Measurements from ENCODE around the gene SPOCK1.

SPOCK1 gene

DNA sequence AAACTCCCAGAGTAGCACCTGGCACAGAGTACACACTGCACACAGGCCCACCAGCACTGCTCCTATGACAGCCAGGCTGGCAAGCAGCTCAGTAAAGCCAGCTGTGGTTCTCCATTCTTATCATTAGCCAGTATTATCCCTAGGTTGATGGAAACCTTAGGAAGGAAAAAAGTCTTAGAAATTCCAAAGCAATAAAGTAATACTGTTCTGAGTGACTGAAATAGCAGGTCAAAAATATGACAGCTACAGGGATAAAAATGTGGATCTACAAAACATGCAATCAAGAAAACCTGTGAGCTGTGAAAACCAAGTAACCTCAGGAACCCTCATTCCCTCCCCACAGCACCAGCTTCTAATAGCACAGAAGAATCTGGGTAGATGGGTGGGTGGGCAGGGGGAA is 403.5 kb downstream of the SPOCK1 start:
- DNase-seq = peak; percentile 17 to 27

GRCh38 chr5:137092831-137093230 is 406.3 kb downstream of the SPOCK1 start:
- DNase-seq = no peak

- DNase-seq = no peak
Measured at GRCh38 chr5:137091472-137091871, 407.7 kb downstream of the SPOCK1 start.

DNA sequence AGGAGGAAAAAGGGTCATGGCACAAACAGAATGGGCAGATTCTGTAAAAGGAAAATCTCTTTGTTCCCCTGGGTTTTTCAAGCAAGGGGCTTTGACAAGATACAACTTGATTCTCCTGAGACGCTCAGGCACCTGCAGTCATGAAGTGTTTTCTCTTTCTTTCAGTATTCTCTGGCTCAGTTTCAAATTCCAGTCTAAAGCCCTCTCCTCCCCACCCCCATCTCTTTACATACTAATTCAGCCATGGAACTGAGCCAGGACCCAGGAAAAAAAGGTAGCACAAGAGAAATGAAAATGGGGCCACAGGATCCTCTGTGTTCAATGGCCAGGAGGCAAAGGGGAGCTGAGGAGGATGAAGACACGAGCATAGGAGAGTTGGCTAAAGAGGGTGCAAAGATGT is 408.4 kb downstream of the SPOCK1 start:
- DNase-seq = peak in 1 of 2 experiments; percentile 14

DNA sequence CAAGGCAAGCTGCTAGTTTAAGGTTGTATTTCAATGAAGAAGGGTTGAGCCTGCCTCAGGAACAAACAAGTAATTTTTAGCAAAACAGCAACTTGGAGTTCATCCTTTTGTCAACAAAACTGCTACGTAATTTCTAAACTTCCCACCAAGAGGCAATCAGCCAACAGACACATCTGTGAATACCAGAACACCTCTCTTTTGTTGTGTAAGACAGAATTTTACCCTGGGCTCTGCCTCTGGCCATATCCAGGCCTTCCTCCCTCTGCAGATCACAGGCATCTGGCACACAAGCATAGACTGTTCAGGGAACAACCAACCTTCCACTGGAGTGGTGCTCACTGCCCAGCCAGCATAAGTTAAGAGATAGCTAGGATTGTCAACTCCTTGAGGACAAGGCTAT is 409.0 kb downstream of the SPOCK1 start:
- DNase-seq = no peak

- no peak for DNase-seq
Measured at GRCh38 chr5:137088175-137088574, 411.0 kb downstream of the SPOCK1 start.

- no peak for DNase-seq
Measured at GRCh38 chr5:137086342-137086741, 412.8 kb downstream of the SPOCK1 start.

- no peak for DNase-seq
Measured at GRCh38 chr5:137085206-137085605, 413.9 kb downstream of the SPOCK1 start.

DNA sequence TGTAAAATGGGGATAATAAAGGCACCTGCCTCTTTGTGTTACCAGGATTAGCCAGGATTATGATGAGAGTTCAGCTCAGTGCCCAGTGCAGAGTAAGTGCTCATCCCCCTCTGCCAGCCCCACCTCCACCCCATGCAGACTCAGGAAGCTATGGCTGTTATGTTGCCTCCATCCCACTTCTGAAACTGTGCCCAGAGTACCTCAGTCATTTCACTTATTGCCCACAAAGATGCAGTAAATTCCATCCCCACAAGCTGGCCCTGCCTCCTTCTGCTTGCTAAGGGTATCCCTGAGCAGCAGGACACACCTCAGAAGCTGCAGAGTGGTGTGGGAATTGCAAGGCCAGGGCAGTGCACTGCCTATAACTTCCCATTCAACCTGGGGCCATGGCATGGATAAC is 415.1 kb downstream of the SPOCK1 start:
- DNase-seq = no peak

- DNase-seq = no peak
Measured at GRCh38 chr5:137082951-137083350, 416.2 kb downstream of the SPOCK1 start.

DNA sequence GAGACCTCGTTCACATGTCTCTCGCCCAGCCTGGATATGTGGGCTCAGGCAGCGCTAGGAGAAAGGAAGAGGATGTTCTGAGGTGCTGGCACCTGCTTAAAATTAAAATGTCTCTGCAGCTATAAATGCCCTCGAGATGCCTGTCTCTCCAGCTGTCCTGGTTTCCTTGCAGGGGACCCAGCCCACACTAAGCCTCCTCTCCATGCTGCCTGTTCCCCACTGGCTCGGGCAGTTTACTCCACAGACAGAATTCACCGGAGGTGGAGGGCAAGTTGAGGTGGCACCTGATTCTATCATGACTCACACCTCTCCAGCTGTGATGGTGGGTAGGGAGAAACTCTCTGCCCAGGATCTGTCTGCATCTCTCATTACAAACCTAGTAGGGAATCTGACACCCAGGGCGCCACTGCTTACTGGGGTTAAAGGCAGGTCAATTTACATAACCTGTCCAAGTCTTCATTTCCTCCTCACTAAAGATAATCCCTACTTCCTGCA is 420.9 kb downstream of the SPOCK1 start:
- peak; percentile 11 to 33 for DNase-seq

GRCh38 chr5:137075163-137075970 is 423.8 kb downstream of the SPOCK1 start:
- DNase-seq = peak; percentile 71 to 77

DNA sequence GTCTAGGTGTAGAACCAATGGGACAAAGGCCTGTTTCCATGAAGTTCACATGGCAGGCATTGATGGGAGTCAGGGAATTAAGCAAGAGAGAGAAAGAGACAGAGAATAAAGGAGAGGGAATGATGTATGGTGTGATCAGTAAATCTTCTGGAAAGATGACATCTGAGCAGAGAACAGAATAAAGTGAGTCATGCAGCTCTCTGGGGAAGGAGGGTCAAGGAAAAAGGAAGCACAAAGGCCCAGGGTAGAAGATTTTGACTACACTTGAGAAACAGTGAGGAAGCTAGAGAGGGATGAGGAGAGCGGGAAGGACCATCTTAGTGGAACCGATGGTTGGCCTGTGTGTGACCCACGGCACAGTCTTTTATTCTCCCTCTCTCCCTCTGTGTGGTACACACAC is 425.9 kb downstream of the SPOCK1 start:
- DNase-seq = no peak

DNA sequence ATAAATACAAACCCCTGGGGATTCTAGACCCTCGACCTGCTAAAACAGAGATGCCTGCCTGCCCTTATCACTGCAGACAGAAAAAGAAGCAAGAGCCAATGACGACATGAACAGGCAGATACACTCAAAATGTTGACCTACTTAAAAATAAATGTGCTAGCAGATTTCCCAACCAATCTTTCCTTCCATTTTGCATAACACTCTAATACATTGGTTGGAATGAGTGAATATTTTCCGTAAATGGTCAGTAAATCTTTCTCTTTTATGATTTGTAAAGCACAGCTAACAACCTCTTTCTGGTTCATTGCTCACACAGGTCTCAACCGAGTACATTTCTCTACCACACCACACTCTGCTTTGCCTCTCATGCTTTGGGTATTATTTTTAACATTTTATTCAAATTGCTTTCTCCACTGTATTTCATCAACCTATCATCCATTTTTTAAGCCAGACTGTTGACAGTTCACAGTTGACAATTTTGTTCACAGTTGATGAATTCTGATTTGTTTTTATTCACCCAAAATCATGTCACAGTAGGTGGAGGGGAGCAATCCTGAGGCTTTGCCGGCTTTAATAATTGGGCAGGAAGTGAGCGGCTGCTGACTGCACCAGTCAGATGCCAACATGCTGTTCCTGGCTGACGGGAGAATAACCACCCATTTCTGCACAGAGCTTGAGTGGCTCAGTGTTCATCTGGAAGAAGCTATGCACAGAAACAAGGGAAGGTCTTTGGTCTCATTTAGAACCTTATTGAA is 426.6 kb downstream of the SPOCK1 start:
- DNase-seq = peak in 1 of 2 experiments; percentile 15

- no peak for DNase-seq
Measured at GRCh38 chr5:137071931-137072330, 427.2 kb downstream of the SPOCK1 start.

DNA sequence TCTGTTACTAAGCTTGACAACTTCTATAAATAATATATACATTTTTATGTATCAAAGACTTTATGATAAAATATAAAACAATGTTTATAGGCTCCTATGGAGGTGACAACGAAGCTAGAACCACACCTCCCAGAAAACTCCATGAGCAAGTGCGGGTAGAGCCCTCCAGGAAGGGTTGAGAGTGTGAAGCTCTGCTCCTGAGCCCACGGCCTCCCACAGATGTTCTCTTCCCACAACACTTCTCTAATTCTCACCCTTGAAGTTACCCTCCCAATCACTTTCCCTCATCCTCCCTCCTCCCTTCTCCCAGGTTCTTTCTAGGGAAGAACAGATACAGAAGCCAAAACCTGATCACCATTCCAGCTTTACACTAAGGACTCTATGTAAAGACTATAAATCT is 427.6 kb downstream of the SPOCK1 start:
- DNase-seq = no peak

- no peak for DNase-seq
Measured at GRCh38 chr5:137070521-137070920, 428.6 kb downstream of the SPOCK1 start.

DNA sequence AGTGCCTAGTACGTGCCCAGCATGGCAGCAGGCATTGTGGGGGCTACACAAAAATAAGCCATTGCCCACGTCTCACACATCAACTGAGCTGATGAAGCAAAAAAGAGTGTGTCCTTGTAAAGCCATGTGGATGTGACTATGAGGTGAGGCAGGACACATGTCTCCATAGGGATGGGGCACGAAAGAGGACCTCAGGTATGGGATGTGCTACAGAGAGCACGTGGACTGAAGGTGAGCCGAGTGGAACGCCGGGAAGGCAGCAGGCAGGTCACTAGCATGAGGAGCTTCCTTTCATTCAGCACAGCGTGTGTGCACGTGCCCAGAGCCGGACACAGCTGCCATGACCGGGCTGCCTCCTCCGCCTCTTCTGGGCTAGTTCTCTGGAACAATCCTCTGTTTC is 429.8 kb downstream of the SPOCK1 start:
- no peak for DNase-seq

DNA sequence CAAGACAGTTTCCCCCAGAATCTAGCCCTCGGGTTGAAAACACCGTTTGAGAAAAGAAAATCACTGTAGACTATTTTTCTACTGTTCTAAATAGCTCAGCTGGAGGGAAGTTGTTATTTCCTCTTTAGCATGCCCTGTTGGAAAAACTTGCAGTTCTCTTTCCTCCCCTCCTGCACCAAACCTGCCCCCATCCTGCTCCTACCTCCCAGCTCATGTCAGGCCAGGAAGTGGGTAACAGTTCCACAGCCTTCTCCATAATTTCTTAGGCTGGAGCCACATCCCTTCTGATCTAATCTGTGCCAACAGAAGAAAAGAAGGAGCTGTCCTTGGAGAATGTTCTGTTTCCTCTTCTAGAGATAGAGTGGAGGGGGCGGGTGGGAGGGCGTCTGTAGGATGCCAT is 437.7 kb downstream of the SPOCK1 start:
- DNase-seq = no peak

- DNase-seq = no peak
Measured at GRCh38 chr5:137058089-137058488, 441.0 kb downstream of the SPOCK1 start.

DNA sequence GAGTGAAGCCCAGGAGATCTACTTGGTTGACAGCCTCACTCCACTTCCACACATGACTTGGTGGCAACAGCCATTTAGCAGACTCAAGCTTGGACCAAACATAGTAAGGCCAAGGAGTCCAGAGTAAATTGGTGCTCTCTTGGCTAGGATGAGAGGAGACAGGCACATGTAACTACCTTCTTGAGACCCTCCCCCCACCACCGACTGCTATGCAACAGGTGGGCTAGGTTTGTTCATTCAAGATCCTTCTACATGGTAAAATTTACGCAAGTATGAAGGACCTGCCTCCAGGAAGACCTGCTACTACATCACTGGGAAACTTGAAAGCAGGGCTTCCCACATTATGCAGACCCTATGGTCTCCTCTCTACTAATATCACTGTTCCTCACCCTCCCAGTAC is 442.4 kb downstream of the SPOCK1 start:
- DNase-seq = no peak

GRCh38 chr5:137055271-137055872 is 443.8 kb downstream of the SPOCK1 start:
- DNase-seq = no peak

GRCh38 chr5:137054792-137055191 is 444.3 kb downstream of the SPOCK1 start:
- no peak for DNase-seq

DNA sequence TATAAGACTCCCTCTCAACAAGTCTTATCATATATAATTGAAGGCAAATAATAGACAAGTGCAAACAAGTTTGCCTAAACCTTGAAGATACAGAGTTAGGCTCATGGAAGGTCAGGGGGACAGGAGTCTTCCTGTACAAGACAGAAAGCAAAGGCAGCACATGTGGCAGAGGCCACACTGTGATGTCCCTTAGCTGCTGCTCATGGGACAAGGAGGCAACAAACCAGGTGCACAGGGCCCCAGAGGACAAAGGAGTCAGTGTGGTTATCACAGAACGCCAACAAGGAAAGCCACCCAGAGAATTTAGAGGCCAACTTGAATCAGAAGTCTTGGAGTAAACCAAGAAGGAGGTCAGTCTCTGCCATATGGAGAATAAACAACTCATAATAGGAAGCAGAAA is 444.8 kb downstream of the SPOCK1 start:
- no peak for DNase-seq

All from SHP77 (cell line).